ENCODE measurements around the gene SIPA1L3.

The SIPA1L3 gene

GRCh38 chr19:38100589-38100988, 193.6 kb downstream of the SIPA1L3 start:
- Histone ChIP-seq H3K36me3 (ENCODE audit: insufficient read depth) (no peaks in the 10 kb centered on the region), H3K27me3 (ENCODE audit: insufficient read depth, low read depth) (no peaks in the 10 kb centered on the region), H2AFZ (ENCODE audit: low read depth) (no peak overlapping the region), H3K4me1 (ENCODE audit: low read depth, poor library complexity, severe bottlenecking) (no peaks in the 10 kb centered on the region), H3K4me2 (no peak overlapping the region), H3K27ac (no peak overlapping the region), H3K79me2 (ENCODE audit: insufficient read depth, low read depth) (no peaks in the 10 kb centered on the region), H4K20me1 (ENCODE audit: insufficient read depth) (no peaks in the 10 kb centered on the region), H3K9ac (no peak overlapping the region), H3K4me3 (IDR thresholded peaks at IDR 0.05; ENCODE audit: insufficient read depth, low read depth, low read length) (no peak overlapping the region)
- no peak for TF ChIP-seq CTCF (conservative IDR thresholded peaks at IDR 0.05; ENCODE audit: low read depth, low read length)

- H3K27ac ChIP-seq = no peak overlapping the region
- no peak overlapping the region for H3K9ac ChIP-seq
- no peak overlapping the region for H3K4me2 ChIP-seq
- H3K4me3 ChIP-seq (IDR thresholded peaks at IDR 0.05; ENCODE audit: insufficient read depth, low read depth, low read length) = no peak overlapping the region
- H2AFZ ChIP-seq (ENCODE audit: low read depth) = no peak overlapping the region
- H3K36me3 ChIP-seq (ENCODE audit: insufficient read depth) = no peaks in the 10 kb centered on the region
- H4K20me1 ChIP-seq (ENCODE audit: insufficient read depth) = no peaks in the 10 kb centered on the region
- no peaks in the 10 kb centered on the region for H3K27me3 ChIP-seq (ENCODE audit: insufficient read depth, low read depth)
- TF ChIP-seq CTCF (conservative IDR thresholded peaks at IDR 0.05; ENCODE audit: low read depth, low read length) = no peak
- no peaks in the 10 kb centered on the region for H3K4me1 ChIP-seq (ENCODE audit: low read depth, poor library complexity, severe bottlenecking)
- H3K79me2 ChIP-seq (ENCODE audit: insufficient read depth, low read depth) = no peaks in the 10 kb centered on the region
Observed at GRCh38 chr19:38101723-38102122, 194.7 kb downstream of the SIPA1L3 start.

GRCh38 chr19:38105574-38105973, 198.6 kb downstream of the SIPA1L3 start:
- no peak overlapping the region for H3K4me3 ChIP-seq (IDR thresholded peaks at IDR 0.05; ENCODE audit: insufficient read depth, low read depth, low read length)
- H4K20me1 ChIP-seq (ENCODE audit: insufficient read depth) = no peaks in the 10 kb centered on the region
- no peak overlapping the region for H3K27ac ChIP-seq
- H3K79me2 ChIP-seq (ENCODE audit: insufficient read depth, low read depth) = no peaks in the 10 kb centered on the region
- no peaks in the 10 kb centered on the region for H3K27me3 ChIP-seq (ENCODE audit: insufficient read depth, low read depth)
- H3K9ac ChIP-seq = no peak overlapping the region
- H3K36me3 ChIP-seq (ENCODE audit: insufficient read depth) = no peaks in the 10 kb centered on the region
- no peak for TF ChIP-seq CTCF (conservative IDR thresholded peaks at IDR 0.05; ENCODE audit: low read depth, low read length)
- H2AFZ ChIP-seq (ENCODE audit: low read depth) = no peak overlapping the region
- no peaks in the 10 kb centered on the region for H3K4me1 ChIP-seq (ENCODE audit: low read depth, poor library complexity, severe bottlenecking)
- no peak overlapping the region for H3K4me2 ChIP-seq

GRCh38 chr19:38107129-38107528, 200.1 kb downstream of the SIPA1L3 start:
- H3K27me3 ChIP-seq (ENCODE audit: insufficient read depth, low read depth) = no peaks in the 10 kb centered on the region
- H3K36me3 ChIP-seq (ENCODE audit: insufficient read depth) = no peaks in the 10 kb centered on the region
- TF ChIP-seq CTCF (conservative IDR thresholded peaks at IDR 0.05; ENCODE audit: low read depth, low read length) = no peak
- H2AFZ ChIP-seq (ENCODE audit: low read depth) = no peak overlapping the region
- H3K79me2 ChIP-seq (ENCODE audit: insufficient read depth, low read depth) = no peaks in the 10 kb centered on the region
- no peak overlapping the region for H3K27ac ChIP-seq
- no peak overlapping the region for H3K9ac ChIP-seq
- no peaks in the 10 kb centered on the region for H4K20me1 ChIP-seq (ENCODE audit: insufficient read depth)
- H3K4me2 ChIP-seq = no peak overlapping the region
- H3K4me1 ChIP-seq (ENCODE audit: low read depth, poor library complexity, severe bottlenecking) = no peaks in the 10 kb centered on the region
- H3K4me3 ChIP-seq (IDR thresholded peaks at IDR 0.05; ENCODE audit: insufficient read depth, low read depth, low read length) = no peak overlapping the region

Data from KMS-11 (cell line).